ENCODE results near the gene HMGXB4. TPM values are rescaled to one million over a fixed set of nuclear protein-coding genes. Genes with fewer than 3 reads are reported as not detected.

The HMGXB4 gene
- total and polyA plus RNA-seq, 7 experiments from 2014 or later: 12.2 to 39.1 (median 24.1) TPM

- Histone ChIP-seq H3K27ac (ENCODE audit: low read depth, low read length) (no peak overlapping the region), H3K27me3 (ENCODE audit: control insufficient read depth in 2 of 2, insufficient read depth in 2 of 2, low read length in 2 of 2) (no peaks in the 10 kb centered on the region), H3K4me3 (ENCODE audit: low read length) (no peak overlapping the region), H3K36me3 (ENCODE audit: control insufficient read depth in 2 of 3, insufficient read depth in 3 of 3, low read length in 3 of 3) (peaks cover 0 to 91% (median 12%) of the 10 kb centered on the region in 3 experiments), H3K4me1 (ENCODE audit: control insufficient read depth in 2 of 2, insufficient read depth in 2 of 2, low read length in 2 of 2) (no peaks in the 10 kb centered on the region), H3K9me3 (ENCODE audit: control insufficient read depth in 2 of 3, low read length in 3 of 3) (no peaks in the 10 kb centered on the region)
- no peaks in the 10 kb centered on the region for H3K27me3 Mint-ChIP-seq
- ATAC-seq: peak; percentile 35
- intact Hi-C loops (cut with micrococcal nuclease): no loop called here
- H3K4me3 Mint-ChIP-seq: no peak overlapping the region
- POLR2A ChIA-PET: no interaction called here
- peaks cover 0 to 27% (median 4%) of the 10 kb centered on the region in 7 donors for H3K4me1 Mint-ChIP-seq
- no peak for DNase-seq
- CTCF ChIA-PET: no interaction called here
- peaks cover 6 to 42% (median 8%) of the 10 kb centered on the region in 5 donors for H3K36me3 Mint-ChIP-seq
- H3K27ac Mint-ChIP-seq: peak overlapping the region in 1 of 9 donors; percentile 43
- H3K9me3 Mint-ChIP-seq: no peaks in the 10 kb centered on the region
These were observed 80.6 kb downstream of the HMGXB4 start for GRCh38 chr22:35337932-35338331.

- Histone ChIP-seq H3K36me3 (ENCODE audit: control insufficient read depth in 2 of 3, insufficient read depth in 3 of 3, low read length in 3 of 3) (peaks cover 0 to 92% (median 14%) of the 10 kb centered on the region in 3 experiments), H3K4me1 (ENCODE audit: control insufficient read depth in 2 of 2, insufficient read depth in 2 of 2, low read length in 2 of 2) (no peaks in the 10 kb centered on the region), H3K27ac (ENCODE audit: low read depth, low read length) (no peak overlapping the region), H3K27me3 (ENCODE audit: control insufficient read depth in 2 of 2, insufficient read depth in 2 of 2, low read length in 2 of 2) (no peaks in the 10 kb centered on the region), H3K4me3 (ENCODE audit: low read length) (no peak overlapping the region), H3K9me3 (ENCODE audit: control insufficient read depth in 2 of 3, low read length in 3 of 3) (no peaks in the 10 kb centered on the region)
- ChIA-PET CTCF (interaction anchor here (0.5 kb wide), 1 partner anchor 56 kb away, joined by 4 read pairs; no protein-coding TSS in a partner anchor), POLR2A (no interaction called here)
- Mint-ChIP-seq H3K9me3 (no peaks in the 10 kb centered on the region), H3K36me3 (peaks cover 4 to 30% (median 11%) of the 10 kb centered on the region in 5 donors), H3K27me3 (no peaks in the 10 kb centered on the region), H3K27ac (peak overlapping the region in 1 of 9 donors; percentile 35), H3K4me1 (peaks cover 0 to 2% (median 0%) of the 10 kb centered on the region in 7 donors), H3K4me3 (no peak overlapping the region)
- intact Hi-C loops (cut with micrococcal nuclease): no loop called here
- ATAC-seq (no peak), DNase-seq (no peak)
These were observed 84.0 kb downstream of the HMGXB4 start for GRCh38 chr22:35341090-35341874.

GRCh38 chr22:35342390-35342789 is 85.1 kb downstream of the HMGXB4 start:
- no peaks in the 10 kb centered on the region for H3K4me1 Mint-ChIP-seq
- H3K27me3 Mint-ChIP-seq: no peaks in the 10 kb centered on the region
- intact Hi-C loops (cut with micrococcal nuclease): no loop called here
- no peak for DNase-seq
- peak; percentile 15 for ATAC-seq
- Histone ChIP-seq H3K4me1 (ENCODE audit: control insufficient read depth in 2 of 2, insufficient read depth in 2 of 2, low read length in 2 of 2) (no peaks in the 10 kb centered on the region), H3K36me3 (ENCODE audit: control insufficient read depth in 2 of 3, insufficient read depth in 3 of 3, low read length in 3 of 3) (peaks cover 0 to 90% (median 7%) of the 10 kb centered on the region in 3 experiments), H3K27ac (ENCODE audit: low read depth, low read length) (no peak overlapping the region), H3K9me3 (ENCODE audit: control insufficient read depth in 2 of 3, low read length in 3 of 3) (no peaks in the 10 kb centered on the region), H3K27me3 (ENCODE audit: control insufficient read depth in 2 of 2, insufficient read depth in 2 of 2, low read length in 2 of 2) (no peaks in the 10 kb centered on the region), H3K4me3 (ENCODE audit: low read length) (no peak overlapping the region)
- peak overlapping the region in 1 of 9 donors; percentile 4 for H3K27ac Mint-ChIP-seq
- H3K9me3 Mint-ChIP-seq: no peaks in the 10 kb centered on the region
- POLR2A ChIA-PET: no interaction called here
- CTCF ChIA-PET: no interaction called here
- H3K36me3 Mint-ChIP-seq: peaks cover 4 to 24% (median 11%) of the 10 kb centered on the region in 5 donors
- no peak overlapping the region for H3K4me3 Mint-ChIP-seq

DNA sequence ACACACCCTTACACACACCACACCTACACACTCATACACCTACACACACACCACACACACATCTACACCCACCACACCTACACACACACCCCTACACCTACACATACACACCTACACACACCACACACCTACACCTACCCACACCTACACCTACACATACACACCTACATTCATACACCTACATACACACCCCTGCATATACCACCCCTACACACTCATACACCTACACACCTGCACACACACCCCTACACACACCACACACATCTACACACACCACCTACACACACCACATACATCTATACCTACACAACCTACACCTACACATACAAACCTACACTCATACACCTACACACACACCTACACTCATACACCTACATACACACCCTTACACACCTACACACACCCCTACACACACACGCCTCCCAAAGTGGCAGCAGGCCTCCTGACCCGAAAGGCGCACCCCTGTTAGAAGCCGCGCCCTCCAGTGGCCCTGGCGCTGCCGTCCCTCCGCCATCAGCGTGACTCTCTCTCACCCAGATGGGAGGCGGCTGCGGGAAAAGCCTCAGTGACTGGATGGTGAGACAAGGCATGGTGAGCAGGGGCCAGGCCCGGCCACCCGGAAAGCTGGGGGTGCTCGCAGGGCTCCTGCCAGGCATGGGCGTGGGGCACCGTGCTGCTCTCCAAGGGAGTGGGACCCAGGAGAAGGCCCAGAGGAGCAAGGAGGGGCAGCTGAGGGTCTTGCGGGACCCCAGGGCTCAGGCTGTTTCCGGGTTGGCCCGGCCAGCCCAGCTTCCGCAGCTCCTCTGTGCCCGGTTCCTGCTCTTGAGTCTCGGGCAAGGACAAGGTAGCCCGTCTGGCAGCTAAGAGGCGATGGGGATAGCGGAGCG is 86.6 kb downstream of the HMGXB4 start:
- intact Hi-C loops (cut with micrococcal nuclease): no loop called here
- ATAC-seq (no peak), DNase-seq (no peak)
- no peaks in the 10 kb centered on the region for H3K4me1 Mint-ChIP-seq
- no peak overlapping the region for H3K27ac Mint-ChIP-seq
- H3K27me3 Mint-ChIP-seq: no peaks in the 10 kb centered on the region
- CTCF ChIA-PET: interaction anchor here (1.1 kb wide), 1 partner anchor 240 kb away, joined by 3 read pairs; no protein-coding TSS in a partner anchor
- H3K27me3 ChIP-seq (ENCODE audit: control insufficient read depth in 2 of 2, insufficient read depth in 2 of 2, low read length in 2 of 2): no peaks in the 10 kb centered on the region
- POLR2A ChIA-PET: interaction anchor here (0.7 kb wide), 1 partner anchor 14 kb away, joined by 3 read pairs; no protein-coding TSS in a partner anchor
- H3K36me3 Mint-ChIP-seq: peaks cover 0 to 23% (median 11%) of the 10 kb centered on the region in 5 donors
- H3K27ac ChIP-seq (ENCODE audit: low read depth, low read length): no peak overlapping the region
- H3K4me1 ChIP-seq (ENCODE audit: control insufficient read depth in 2 of 2, insufficient read depth in 2 of 2, low read length in 2 of 2): no peaks in the 10 kb centered on the region
- H3K36me3 ChIP-seq (ENCODE audit: control insufficient read depth in 2 of 3, insufficient read depth in 3 of 3, low read length in 3 of 3): peaks cover 0 to 80% (median 7%) of the 10 kb centered on the region in 3 experiments
- H3K9me3 ChIP-seq (ENCODE audit: control insufficient read depth in 2 of 3, low read length in 3 of 3): no peaks in the 10 kb centered on the region
- no peak overlapping the region for H3K4me3 Mint-ChIP-seq
- no peak overlapping the region for H3K4me3 ChIP-seq (ENCODE audit: low read length)
- H3K9me3 Mint-ChIP-seq: no peaks in the 10 kb centered on the region

GRCh38 chr22:35344956-35345690 is 87.8 kb downstream of the HMGXB4 start:
- Histone ChIP-seq H3K4me1 (ENCODE audit: control insufficient read depth in 2 of 2, insufficient read depth in 2 of 2, low read length in 2 of 2) (no peaks in the 10 kb centered on the region), H3K27ac (ENCODE audit: low read depth, low read length) (no peak overlapping the region), H3K36me3 (ENCODE audit: control insufficient read depth in 2 of 3, insufficient read depth in 3 of 3, low read length in 3 of 3) (peaks cover 0 to 76% (median 7%) of the 10 kb centered on the region in 3 experiments), H3K9me3 (ENCODE audit: control insufficient read depth in 2 of 3, low read length in 3 of 3) (no peaks in the 10 kb centered on the region), H3K27me3 (ENCODE audit: control insufficient read depth in 2 of 2, insufficient read depth in 2 of 2, low read length in 2 of 2) (no peaks in the 10 kb centered on the region), H3K4me3 (ENCODE audit: low read length) (no peak overlapping the region)
- ChIA-PET POLR2A (no interaction called here), CTCF (interaction anchor here (1.3 kb wide), 1 partner anchor 237 kb away, joined by 4 read pairs; no protein-coding TSS in a partner anchor)
- H3K4me1 Mint-ChIP-seq: peaks cover 0 to 1% (median under 1%) of the 10 kb centered on the region in 7 donors
- no peak overlapping the region for H3K4me3 Mint-ChIP-seq
- no peak for ATAC-seq
- no peak for DNase-seq
- H3K9me3 Mint-ChIP-seq: no peaks in the 10 kb centered on the region
- intact Hi-C loops (cut with micrococcal nuclease): no loop called here
- peaks cover 0 to 19% (median 7%) of the 10 kb centered on the region in 5 donors for H3K36me3 Mint-ChIP-seq
- no peak overlapping the region for H3K27ac Mint-ChIP-seq
- no peaks in the 10 kb centered on the region for H3K27me3 Mint-ChIP-seq

Measured in naive thymus-derived CD4-positive, alpha-beta T cell (primary cell).